ENCODE data around the gene TRAPPC2. TPM values are rescaled to one million over a fixed set of nuclear protein-coding genes. Genes with fewer than 3 reads are reported as not detected.

Gene TRAPPC2
- 15.6 and 19.0 TPM in 2 replicates for total RNA-seq (2014; rRNA removed; shearing (Covaris generic))
- 12.9 and 13.9 TPM in 2 replicates for polyA plus RNA-seq (2015; cell fraction: cytosol; rRNA removed)
- 21.1 and 28.6 TPM in 2 replicates for polyA plus RNA-seq (2015; cell fraction: nucleus; rRNA removed)

DNA sequence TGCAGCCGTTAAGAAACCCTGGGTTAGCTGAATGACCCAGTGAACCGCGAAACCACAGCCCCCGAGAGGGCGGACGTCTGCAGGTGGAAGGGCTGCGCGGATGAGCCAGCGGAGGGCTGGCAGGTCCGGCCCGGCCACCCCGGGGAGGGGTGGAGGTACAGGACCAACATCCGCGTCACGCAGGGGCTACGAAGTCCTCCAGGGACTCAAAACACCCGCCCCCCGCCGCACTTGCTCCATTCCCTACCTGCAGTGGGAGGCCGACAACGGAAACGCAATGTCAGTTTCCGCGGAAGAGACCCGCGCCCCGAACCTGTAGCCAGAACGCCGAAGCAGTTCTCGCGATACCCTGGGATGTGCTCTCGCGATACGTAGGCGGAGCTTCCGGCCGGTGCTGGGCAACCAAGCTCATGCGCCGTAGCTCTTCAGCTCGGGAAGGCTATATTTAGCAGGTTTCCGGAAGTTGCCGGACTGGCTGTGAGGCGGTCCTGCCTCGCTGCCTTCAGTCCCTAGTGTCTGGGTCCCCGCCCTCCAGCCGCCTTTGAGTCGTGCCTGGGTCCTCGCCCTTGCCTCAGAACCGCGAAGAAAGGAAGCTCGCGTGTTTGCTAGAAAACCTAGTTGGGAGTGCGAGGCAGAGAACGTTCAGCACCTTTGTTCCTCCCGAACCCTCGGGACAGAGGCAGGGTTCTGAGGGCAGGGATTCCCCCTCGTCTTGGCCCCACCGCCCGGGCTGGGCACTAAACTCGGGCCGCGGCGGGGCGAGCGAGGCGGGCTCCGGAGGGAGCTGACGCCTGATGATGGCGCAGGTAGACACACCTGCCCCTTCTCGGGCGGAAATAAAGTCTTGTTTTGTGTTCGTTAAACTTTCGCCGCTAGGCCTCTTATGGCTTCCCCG lies at the start of gene TRAPPC2, which contains the start of gene OFD1:
Gene TRAPPC2 (minus strand): TSS at position 343 of the 895 bp plus-strand sequence. CDS start 14,657 bp downstream, outside the sequence.
Gene OFD1 (plus strand): TSS at position 471 of the 895 bp plus-strand sequence. CDS start 324 bp downstream, at position 795.
- peak; percentile 93 for DNase-seq (ENCODE audit: low read depth, low spot score)
- in situ Hi-C loops (cut with HindIII; ENCODE audit: low pct_unique_long_range_greater_than_20kb, low sequenced_read_pairs), result no loop called here

- in situ Hi-C loops (cut with HindIII; ENCODE audit: low pct_unique_long_range_greater_than_20kb, low sequenced_read_pairs), result no loop called here
Measured at GRCh38 chrX:13780868-13781427, 46.5 kb upstream of the TRAPPC2 start.

GRCh38 chrX:13778916-13779315 lies 44.5 kb upstream of the TRAPPC2 start:
- in situ Hi-C loops (cut with HindIII; ENCODE audit: low pct_unique_long_range_greater_than_20kb, low sequenced_read_pairs), result no loop called here
- peak; percentile 14 for DNase-seq (ENCODE audit: low read depth, low spot score)

More at GRCh38 chrX:13780868-13781427, 46.5 kb upstream of the TRAPPC2 start:
- DNase-seq (ENCODE audit: low read depth, low spot score), result no peak

DNA sequence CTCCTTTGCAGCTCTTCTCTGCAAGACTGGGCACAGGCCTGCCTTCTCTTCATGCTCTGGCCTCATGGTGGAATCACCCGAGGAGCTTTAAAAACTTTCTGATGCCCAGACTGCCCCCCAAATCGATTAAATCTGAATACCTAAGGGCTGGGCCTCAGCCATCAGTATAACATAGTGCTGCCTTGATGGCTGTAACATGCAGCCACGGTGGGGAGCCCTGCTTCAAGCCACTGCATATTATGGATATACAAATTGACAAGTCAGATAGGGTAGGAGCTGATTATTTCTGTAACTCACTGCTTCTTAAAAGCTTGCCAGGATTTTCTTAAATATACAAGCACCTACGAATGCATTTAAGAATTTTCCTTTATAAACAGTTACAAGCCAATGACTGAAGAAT lies 42.0 kb upstream of the TRAPPC2 start:
- in situ Hi-C loops (cut with HindIII; ENCODE audit: low pct_unique_long_range_greater_than_20kb, low sequenced_read_pairs), result no loop called here

DNA sequence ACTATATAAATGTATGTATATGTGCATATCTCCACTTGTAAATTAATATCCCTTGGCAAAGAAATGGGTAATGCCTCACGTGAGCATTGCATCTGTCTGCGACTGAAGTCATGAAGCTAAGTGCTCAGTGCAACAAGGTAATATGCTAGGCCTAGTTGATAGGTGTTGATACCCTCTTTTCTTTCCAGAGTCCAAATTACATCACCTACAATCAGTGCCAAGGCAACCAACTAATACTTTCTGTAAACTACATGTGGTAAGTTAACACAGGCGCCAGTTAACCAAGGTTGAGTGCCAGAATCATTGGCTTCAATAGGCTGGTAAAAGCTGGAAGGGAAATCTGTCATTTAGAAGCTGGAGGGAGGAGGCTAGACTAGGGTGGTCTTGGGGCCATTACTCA lies 41.4 kb upstream of the TRAPPC2 start:
- in situ Hi-C loops (cut with HindIII; ENCODE audit: low pct_unique_long_range_greater_than_20kb, low sequenced_read_pairs), result no loop called here

More for the DNA sequence above, 42.0 kb upstream of the TRAPPC2 start:
- DNase-seq (ENCODE audit: low read depth, low spot score), result no peak

DNA sequence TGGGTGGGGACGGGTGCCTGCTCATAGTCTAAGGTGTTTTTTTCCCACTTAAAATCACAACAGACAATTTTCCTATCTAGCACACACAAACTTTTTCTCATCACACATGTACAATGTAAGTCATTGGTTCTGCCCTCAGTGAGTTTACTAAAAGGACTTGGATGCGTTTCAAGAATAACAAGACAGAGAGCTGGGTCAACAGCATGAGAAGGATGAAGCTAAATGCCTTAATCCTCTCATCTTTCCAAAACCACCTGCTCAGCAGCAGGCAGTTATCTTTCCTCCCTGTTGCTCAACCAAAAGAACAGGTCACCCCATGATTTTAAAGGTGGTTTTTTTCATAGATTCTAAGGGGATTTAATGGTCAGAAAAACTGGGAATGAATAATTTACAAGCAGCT lies 40.3 kb upstream of the TRAPPC2 start:
- in situ Hi-C loops (cut with HindIII; ENCODE audit: low pct_unique_long_range_greater_than_20kb, low sequenced_read_pairs), result no loop called here
- no peak for DNase-seq (ENCODE audit: low read depth, low spot score)

More for the DNA sequence above, 41.4 kb upstream of the TRAPPC2 start:
- no peak for DNase-seq (ENCODE audit: low read depth, low spot score)

DNA sequence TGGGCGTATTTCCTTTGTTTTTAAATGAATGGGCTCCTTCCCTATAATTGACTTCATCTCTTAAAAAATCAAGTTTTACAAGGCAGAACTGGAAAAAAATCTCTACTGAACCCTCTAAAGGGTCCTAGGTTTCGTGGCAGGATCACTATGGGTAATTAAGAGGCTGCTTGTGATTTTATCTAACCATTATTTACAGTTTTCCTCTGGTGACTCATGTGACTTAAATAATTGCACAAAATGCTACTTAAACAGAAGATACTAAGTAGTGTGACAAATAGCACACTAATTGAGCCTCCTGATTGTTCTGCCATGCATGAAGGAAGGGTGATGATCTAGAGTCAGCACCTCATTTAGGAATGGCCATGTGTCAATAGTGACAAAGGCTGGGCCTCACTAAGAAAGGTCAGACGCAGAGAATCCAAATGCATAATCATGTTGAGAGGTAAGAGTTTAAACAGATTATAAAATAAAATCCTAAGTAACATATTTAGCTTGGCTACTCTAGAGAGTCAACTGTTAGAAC lies 35.7 kb upstream of the TRAPPC2 start:
- in situ Hi-C loops (cut with HindIII; ENCODE audit: low pct_unique_long_range_greater_than_20kb, low sequenced_read_pairs), result no loop called here
- DNase-seq (ENCODE audit: low read depth, low spot score), result no peak

DNA sequence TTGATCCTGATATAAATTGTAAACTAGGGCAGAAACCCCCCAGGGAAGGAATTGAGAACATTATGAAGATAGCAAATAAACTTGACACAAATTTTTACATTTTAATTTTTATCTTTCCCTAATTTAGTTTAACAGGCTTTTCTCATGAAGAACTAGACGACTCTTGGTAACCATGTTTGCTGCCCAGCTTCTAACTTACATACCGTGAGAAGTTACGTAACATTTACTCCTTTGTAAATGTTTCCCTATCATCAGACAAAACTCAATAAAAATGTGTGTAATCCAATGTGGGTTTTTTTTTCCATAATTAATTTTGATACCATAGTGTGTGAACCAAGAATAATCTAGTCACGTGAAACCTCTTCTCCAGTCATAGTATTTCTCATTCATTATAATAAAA lies 34.5 kb upstream of the TRAPPC2 start:
- no peak for DNase-seq (ENCODE audit: low read depth, low spot score)
- in situ Hi-C loops (cut with HindIII; ENCODE audit: low pct_unique_long_range_greater_than_20kb, low sequenced_read_pairs), result no loop called here

DNA sequence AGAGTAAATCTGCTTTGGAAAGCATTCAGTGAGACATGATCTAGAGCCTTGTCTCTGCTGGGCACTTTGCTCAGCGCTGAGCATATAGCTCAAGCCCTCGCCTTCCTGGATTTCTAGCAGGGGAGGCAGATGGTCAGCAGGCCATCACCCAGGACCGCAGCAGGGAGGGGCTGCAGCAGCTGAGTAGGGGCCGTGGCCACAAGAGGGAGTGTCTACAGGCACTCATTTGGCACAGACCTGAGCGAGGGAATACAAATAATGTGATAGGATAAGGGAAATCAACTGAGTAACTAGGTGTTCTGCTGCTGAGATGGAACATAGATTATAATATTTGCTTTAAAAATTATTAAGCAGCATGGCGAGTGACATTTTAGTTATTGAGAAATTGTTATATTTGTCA lies 30.3 kb upstream of the TRAPPC2 start:
- in situ Hi-C loops (cut with HindIII; ENCODE audit: low pct_unique_long_range_greater_than_20kb, low sequenced_read_pairs), result no loop called here
- DNase-seq (ENCODE audit: low read depth, low spot score), result peak; percentile 45

DNA sequence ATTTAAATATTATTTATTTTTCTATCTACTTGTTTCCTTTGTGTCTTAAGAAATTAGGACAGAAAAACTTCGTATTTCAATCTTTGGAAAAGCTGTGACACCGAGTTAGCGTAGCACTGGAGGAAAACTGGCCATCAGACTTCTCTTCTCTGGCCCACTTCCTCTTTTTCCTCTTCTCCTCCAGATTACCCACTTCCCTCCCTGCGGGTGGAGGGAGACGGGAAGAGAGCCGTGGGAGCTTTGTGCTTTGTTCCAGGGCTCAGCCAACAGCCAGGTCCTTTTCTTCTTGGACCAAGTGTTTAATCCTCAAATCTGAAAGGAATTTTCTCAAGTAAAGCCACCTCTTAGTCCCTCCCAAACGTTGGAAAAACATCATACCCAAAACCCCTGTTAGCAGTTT lies 29.9 kb upstream of the TRAPPC2 start:
- in situ Hi-C loops (cut with HindIII; ENCODE audit: low pct_unique_long_range_greater_than_20kb, low sequenced_read_pairs), result no loop called here

GRCh38 chrX:13763489-13763888 lies 29.1 kb upstream of the TRAPPC2 start:
- no peak for DNase-seq (ENCODE audit: low read depth, low spot score)
- in situ Hi-C loops (cut with HindIII; ENCODE audit: low pct_unique_long_range_greater_than_20kb, low sequenced_read_pairs), result no loop called here

More for the DNA sequence above, 29.9 kb upstream of the TRAPPC2 start:
- DNase-seq (ENCODE audit: low read depth, low spot score), result no peak

DNA sequence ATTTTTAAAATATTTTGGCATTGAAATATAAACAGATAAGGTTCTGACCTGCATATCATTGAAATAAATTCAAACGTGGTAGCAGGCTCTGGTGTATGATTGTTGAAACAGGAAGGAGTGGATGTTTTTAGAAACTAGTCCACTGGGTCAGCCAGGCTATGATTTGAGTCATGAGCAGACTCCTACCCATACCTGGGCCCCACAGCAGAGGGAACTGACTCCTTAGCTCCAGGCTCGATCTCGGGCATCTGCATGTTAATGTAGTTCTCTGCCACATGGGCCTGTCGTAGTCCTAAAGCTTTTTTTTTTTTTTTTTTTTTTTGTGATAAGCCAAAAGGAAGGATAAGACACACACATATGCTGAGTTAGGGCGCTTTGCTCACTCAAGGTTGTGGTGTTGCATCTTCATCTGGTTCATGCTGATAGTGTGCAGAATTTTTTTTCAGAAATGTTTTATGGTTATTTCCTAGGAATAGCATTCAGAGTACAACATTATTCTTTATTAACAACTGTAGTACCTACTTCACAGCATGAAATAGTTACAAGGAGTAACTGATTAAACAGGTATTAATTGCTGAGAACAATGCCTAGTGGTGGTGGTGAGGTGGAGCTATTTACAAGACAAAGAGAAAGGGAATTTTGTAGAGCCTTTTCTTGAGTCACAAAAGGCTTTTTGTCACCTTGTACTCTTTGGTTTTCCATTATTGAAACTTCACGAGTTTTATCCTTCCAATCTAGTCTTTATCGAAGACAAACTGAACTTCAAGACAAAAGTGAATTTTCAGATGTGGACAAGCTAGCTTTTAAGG lies 27.4 kb upstream of the TRAPPC2 start:
- in situ Hi-C loops (cut with HindIII; ENCODE audit: low pct_unique_long_range_greater_than_20kb, low sequenced_read_pairs), result no loop called here
- no peak for DNase-seq (ENCODE audit: low read depth, low spot score)

DNA sequence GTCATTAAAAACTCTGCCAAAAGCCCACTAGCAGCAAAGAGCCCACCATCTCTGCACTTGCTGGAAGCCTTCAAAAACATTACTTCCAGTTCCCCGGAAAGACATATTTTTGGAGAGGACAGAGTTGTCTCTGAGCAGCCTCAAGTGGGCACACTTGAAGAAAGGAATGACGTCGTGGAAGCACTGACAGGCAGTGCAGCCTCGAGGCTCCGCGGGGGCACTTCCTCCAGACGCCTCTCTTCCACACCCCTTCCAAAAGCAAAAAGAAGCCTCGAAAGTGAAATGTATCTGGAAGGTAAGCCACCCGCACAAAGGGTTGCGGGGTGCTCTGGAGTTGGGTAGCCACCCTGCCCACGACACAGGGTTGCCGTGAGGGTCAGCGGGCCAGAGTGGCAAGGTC lies 26.0 kb upstream of the TRAPPC2 start:
- DNase-seq (ENCODE audit: low read depth, low spot score), result no peak
- in situ Hi-C loops (cut with HindIII; ENCODE audit: low pct_unique_long_range_greater_than_20kb, low sequenced_read_pairs), result no loop called here

DNA sequence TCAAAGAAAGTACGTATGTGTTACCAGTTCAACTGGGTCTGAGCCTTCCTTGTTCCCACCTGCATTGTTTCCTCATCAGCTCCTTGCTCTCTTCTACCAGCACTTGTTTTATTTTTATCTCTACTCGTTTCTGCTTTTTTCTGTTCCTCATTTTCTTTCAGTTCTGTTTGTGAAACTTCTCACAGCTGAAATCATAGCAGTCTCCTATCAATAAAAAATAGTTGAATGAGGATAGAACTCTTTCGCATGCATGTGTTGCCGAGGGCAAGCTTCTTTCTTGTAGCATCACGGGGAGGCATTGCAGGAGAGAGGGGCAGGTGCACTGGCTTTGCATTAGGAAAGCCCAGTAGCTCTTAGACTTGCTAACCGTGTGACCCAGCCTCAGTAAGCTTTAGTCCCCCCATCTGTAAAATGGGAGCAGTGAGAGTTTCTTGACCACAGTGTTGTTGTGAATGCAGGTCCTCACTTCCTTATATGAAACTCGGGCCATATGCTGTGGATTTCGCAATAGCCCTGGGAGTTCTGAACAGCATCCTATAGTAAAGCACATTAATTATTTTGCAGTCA lies 24.8 kb upstream of the TRAPPC2 start:
- DNase-seq (ENCODE audit: low read depth, low spot score), result no peak
- in situ Hi-C loops (cut with HindIII; ENCODE audit: low pct_unique_long_range_greater_than_20kb, low sequenced_read_pairs), result no loop called here

- no peak for DNase-seq (ENCODE audit: low read depth, low spot score)
Measured at GRCh38 chrX:13756381-13756780, 22.0 kb upstream of the TRAPPC2 start.

DNA sequence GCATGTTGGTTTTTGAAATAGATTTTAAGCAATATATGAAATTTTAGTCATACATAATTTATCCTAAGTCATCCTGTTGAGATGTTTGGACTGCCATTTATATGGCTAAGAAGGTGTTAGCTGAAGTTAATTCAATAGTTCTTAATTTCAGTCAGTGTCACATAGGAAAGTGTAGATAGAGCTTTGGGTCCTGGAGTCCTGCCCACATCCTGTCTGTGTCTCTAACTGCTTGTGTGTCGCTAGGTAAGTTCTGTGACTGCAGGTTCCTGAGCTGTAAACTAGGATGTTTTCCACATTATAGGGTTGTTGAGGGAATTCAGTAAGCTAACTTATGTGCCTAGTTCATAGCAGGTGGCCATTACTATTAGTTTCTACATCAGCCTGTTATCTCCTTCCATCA lies 20.8 kb upstream of the TRAPPC2 start:
- no peak for DNase-seq (ENCODE audit: low read depth, low spot score)
- in situ Hi-C loops (cut with HindIII; ENCODE audit: low pct_unique_long_range_greater_than_20kb, low sequenced_read_pairs), result no loop called here

More at GRCh38 chrX:13756381-13756780, 22.0 kb upstream of the TRAPPC2 start:
- in situ Hi-C loops (cut with HindIII; ENCODE audit: low pct_unique_long_range_greater_than_20kb, low sequenced_read_pairs), result no loop called here

DNA sequence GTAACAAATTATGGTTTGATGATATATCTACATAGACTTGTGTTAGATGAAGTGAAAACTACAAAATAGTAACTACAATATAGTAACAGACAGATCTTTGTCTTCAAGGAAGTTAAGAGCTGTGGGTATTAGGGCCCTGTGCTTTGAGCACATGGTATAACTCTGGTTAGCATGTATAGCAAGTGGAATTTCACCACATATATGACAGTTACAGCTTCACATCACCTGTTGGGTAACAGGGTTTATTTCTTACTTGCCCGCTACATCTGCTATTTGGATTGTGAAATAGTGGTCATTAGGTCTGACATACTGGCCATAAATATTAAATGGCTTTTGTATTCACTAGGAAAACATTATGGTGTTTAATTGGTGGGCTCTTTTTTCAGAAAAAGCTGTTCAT lies 20.3 kb upstream of the TRAPPC2 start:
- in situ Hi-C loops (cut with HindIII; ENCODE audit: low pct_unique_long_range_greater_than_20kb, low sequenced_read_pairs), result no loop called here
- DNase-seq (ENCODE audit: low read depth, low spot score), result no peak
